Loucy (cell line): ENCODE results near the gene MAP7D2.

Source experiments
- H2AFZ ChIP-seq: fragments of 200-600 bp; sonication (generic); 2 replicates; pipeline ENCODE4 v1.6.0; 2016; ENCODE audit warnings: antibody characterized with exemption, mild to moderate bottlenecking, low read length, moderate library complexity
- H3F3A ChIP-seq: fragments of 200-600 bp; 2 replicates; pipeline ENCODE4 v1.6.0; 2016; ENCODE audit warnings: antibody characterized with exemption, low read depth, mild to moderate bottlenecking
- H3K27me3 ChIP-seq: fragments of 200-600 bp; sonication (generic); 2 replicates; pipeline ENCODE4 v1.6.1; 2014; ENCODE audit warnings: low read length, mild to moderate bottlenecking; ENCODE audit not compliant: insufficient read depth, poor library complexity, severe bottlenecking
- H3K36me3 ChIP-seq: fragments of 200-600 bp; sonication (generic); 2 replicates; pipeline ENCODE4 v1.6.1; 2016; ENCODE audit warnings: low read length; ENCODE audit not compliant: insufficient read depth
- H3K4me1 ChIP-seq: fragments of 200-600 bp; sonication (generic); 2 replicates; pipeline ENCODE4 v1.5.1; 2014; ENCODE audit warnings: low read length, mild to moderate bottlenecking; ENCODE audit not compliant: insufficient read depth, poor library complexity, severe bottlenecking
- H3K4me2 ChIP-seq: fragments of 200-600 bp; sonication (generic); 2 replicates; pipeline ENCODE4 v1.6.0; 2014; ENCODE audit warnings: antibody characterized with exemption, low read length, low read depth, mild to moderate bottlenecking; ENCODE audit not compliant: poor library complexity, severe bottlenecking
- H3K4me3 ChIP-seq: fragments of 200-600 bp; sonication (generic); 2 replicates; pipeline ENCODE4 v1.5.1; 2014; ENCODE audit warnings: low read length, mild to moderate bottlenecking, mixed read lengths; ENCODE audit not compliant: poor library complexity, severe bottlenecking
- H3K79me2 ChIP-seq: fragments of 200-600 bp; sonication (generic); 2 replicates; pipeline ENCODE4 v1.6.1; 2014; ENCODE audit warnings: low read length; ENCODE audit not compliant: insufficient read depth
- H3K9ac ChIP-seq: fragments of 200-600 bp; sonication (generic); 2 replicates; pipeline ENCODE4 v1.6.0; 2014; ENCODE audit warnings: mild to moderate bottlenecking, low read depth, low read length, moderate library complexity; ENCODE audit not compliant: poor library complexity, severe bottlenecking
- H3K9me2 ChIP-seq: fragments of 200-600 bp; sonication (generic); replicated peaks from 2 replicates; pipeline ENCODE4 v1.6.1; 2016; ENCODE audit warnings: low read depth, low read length, mixed read lengths
- H3K9me3 ChIP-seq: fragments of 200-600 bp; sonication (generic); 2 replicates; pipeline ENCODE4 v1.6.1; 2014; ENCODE audit warnings: mild to moderate bottlenecking, antibody characterized with exemption, low read length, low read depth; ENCODE audit not compliant: insufficient read depth
- H4K20me1 ChIP-seq: fragments of 200-600 bp; sonication (generic); 2 replicates; pipeline ENCODE4 v1.6.0; 2014; ENCODE audit warnings: antibody characterized with exemption, low read length, mild to moderate bottlenecking; ENCODE audit not compliant: insufficient read depth, poor library complexity, severe bottlenecking
- CTCF ChIP-seq: fragments of 200-600 bp; sonication (generic); conservative IDR thresholded peaks from 2 replicates; pipeline ENCODE4 v1.5.1; 2014; ENCODE audit warnings: mild to moderate bottlenecking, antibody characterized with exemption, low read length
- EZH2phosphoT487 ChIP-seq: fragments of 200-600 bp; IDR thresholded peaks from 2 replicates; pipeline ENCODE4 v1.6.1; 2018; ENCODE audit warnings: antibody characterized with exemption, mild to moderate bottlenecking, moderate library complexity, borderline replicate concordance

MAP7D2 gene

GRCh38 chrX:20118065-20118824 is 1.5 kb upstream of the MAP7D2 start:
- H3K9ac ChIP-seq = no peak overlapping the region
- no peaks in the 10 kb centered on the region for H3K9me3 ChIP-seq
- no peaks in the 10 kb centered on the region for H3K27me3 ChIP-seq
- no peaks in the 10 kb centered on the region for H3K36me3 ChIP-seq
- TF ChIP-seq CTCF = no peak
- TF ChIP-seq EZH2phosphoT487 = no peak
- H3K9me2 ChIP-seq = no peaks in the 10 kb centered on the region
- no peak overlapping the region for H2AFZ ChIP-seq
- H3K4me2 ChIP-seq = no peak overlapping the region
- no peaks in the 10 kb centered on the region for H3K79me2 ChIP-seq
- no peak overlapping the region for H3K4me3 ChIP-seq
- H3K4me1 ChIP-seq = peaks cover 4% of the 10 kb centered on the region
- H3F3A ChIP-seq = no peaks in the 10 kb centered on the region
- no peaks in the 10 kb centered on the region for H4K20me1 ChIP-seq

DNA sequence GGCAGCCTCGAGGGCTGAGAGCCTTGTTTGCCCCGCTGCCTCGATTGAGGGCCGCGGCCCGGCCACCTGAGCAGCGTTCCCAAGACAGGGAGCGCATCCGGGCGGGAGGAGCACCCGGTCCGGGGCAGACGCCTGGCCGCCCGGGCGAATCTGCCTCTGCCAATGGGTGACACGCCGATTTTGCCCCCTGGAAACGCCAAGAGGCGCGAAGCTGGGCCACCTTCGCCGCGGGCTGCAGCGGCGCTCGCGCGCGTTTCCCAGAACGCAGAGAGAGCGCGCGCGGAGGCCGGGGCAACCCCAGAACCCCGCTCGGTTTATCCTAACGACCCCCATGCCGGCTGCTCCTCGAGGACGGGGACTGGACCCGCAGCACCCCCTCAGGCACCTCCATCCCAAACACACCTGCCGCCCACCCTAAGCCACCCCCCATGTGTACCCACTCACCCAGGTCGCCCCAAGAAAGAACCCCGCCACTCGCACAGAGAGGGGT is 575 bp downstream of the MAP7D2 start:
- Histone ChIP-seq H3K79me2 (no peaks in the 10 kb centered on the region), H3F3A (no peaks in the 10 kb centered on the region), H3K36me3 (no peaks in the 10 kb centered on the region), H3K4me3 (no peak overlapping the region), H3K9me3 (no peaks in the 10 kb centered on the region), H3K4me2 (no peak overlapping the region), H4K20me1 (no peaks in the 10 kb centered on the region), H2AFZ (no peak overlapping the region), H3K9me2 (no peaks in the 10 kb centered on the region), H3K4me1 (peaks cover 4% of the 10 kb centered on the region), H3K9ac (no peak overlapping the region), H3K27me3 (no peaks in the 10 kb centered on the region)
- TF ChIP-seq CTCF (no peak), EZH2phosphoT487 (no peak)

- H3K27me3 ChIP-seq = no peaks in the 10 kb centered on the region
- H3K9me2 ChIP-seq = no peaks in the 10 kb centered on the region
- H3K4me1 ChIP-seq = peaks cover 4% of the 10 kb centered on the region
- H4K20me1 ChIP-seq = no peaks in the 10 kb centered on the region
- no peak overlapping the region for H3K4me3 ChIP-seq
- no peaks in the 10 kb centered on the region for H3K79me2 ChIP-seq
- no peaks in the 10 kb centered on the region for H3F3A ChIP-seq
- no peak for TF ChIP-seq EZH2phosphoT487
- no peak for TF ChIP-seq CTCF
- H3K4me2 ChIP-seq = no peak overlapping the region
- H3K9me3 ChIP-seq = no peaks in the 10 kb centered on the region
- no peak overlapping the region for H2AFZ ChIP-seq
- no peaks in the 10 kb centered on the region for H3K36me3 ChIP-seq
- no peak overlapping the region for H3K9ac ChIP-seq
Observed at GRCh38 chrX:20112022-20112774, 4.5 kb downstream of the MAP7D2 start.
